Occipital lobe (tissue), 1 donor: ENCODE data around the gene KCNJ1. TPM values are rescaled to one million over a fixed set of nuclear protein-coding genes. Genes with fewer than 3 reads are reported as not detected.

Source experiments
- total RNA-seq: library from RNA; depleted of rRNA; stranded (reverse); fragments of >200 nt; gene quantifications from one replicate; pipeline ENCODE4 v1.2.3, GENCODE V29; 2014

KCNJ1 gene
- total RNA-seq, 1 donor from 2014 or later, result not detected

Other genes with a start within 250 kb of the KCNJ1 start
- gene FLI1, start 173.2 kb downstream of the KCNJ1 start, total RNA-seq, result 4.7 TPM
- 1.6 TPM for gene KCNJ5, start 24.1 kb upstream of the KCNJ1 start, total RNA-seq
- gene TP53AIP1, start 75.6 kb upstream of the KCNJ1 start, total RNA-seq, result 0.47 TPM